ENCODE results near the gene SLC22A6. TPM values are rescaled to one million over a fixed set of nuclear protein-coding genes. Genes with fewer than 3 reads are reported as not detected.

SLC22A6 gene
- total RNA-seq, 1 donor from 2014 or later = not detected

DNA sequence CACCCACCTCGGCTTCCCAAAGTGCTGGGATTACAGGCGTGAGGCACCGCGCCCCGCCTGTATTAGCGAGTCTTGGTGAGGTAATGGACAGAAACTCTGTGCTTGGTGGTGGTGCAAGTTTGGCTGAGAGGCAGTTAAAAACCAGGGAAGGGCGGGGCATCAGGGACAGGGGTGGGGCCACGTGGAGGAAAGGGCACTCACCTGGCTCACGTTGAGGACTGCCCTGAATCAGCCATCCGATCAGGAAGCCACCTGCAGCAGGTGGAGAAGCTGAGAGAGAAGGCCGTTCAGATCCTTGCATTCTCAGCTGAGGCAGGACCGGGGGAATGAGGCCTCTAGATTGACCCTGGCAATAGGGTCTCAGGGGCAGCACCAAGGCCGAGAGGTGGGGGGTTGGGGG lies 51.5 kb downstream of the SLC22A6 start:
- DNase-seq (ENCODE audit: low spot score) = no peak

GRCh38 chr11:62931499-62932278 lies 53.1 kb downstream of the SLC22A6 start:
- no peak for DNase-seq (ENCODE audit: low spot score)

DNA sequence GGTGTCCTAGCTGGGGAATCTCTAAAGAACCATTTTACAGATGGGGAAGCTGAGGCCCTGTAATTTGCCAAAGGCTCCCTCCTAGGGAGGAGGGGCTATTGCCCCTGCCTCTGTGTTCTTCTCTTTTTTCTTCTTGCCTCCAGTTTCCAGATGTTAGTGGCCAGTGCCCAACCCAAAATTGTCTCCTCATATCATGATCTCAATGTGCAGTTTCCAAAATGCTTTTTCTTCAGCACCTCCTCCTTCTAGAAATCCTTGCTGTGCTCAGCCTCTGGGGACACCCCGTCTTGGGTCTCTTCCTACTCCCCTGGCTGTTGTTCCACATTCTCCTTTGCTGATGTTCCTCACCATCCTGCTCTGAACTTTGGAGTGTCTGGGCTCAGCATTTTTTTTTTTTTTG lies 54.1 kb downstream of the SLC22A6 start:
- no peak for DNase-seq (ENCODE audit: low spot score)

- DNase-seq (ENCODE audit: low spot score) = no peak
Measured at GRCh38 chr11:62930157-62930556, 54.6 kb downstream of the SLC22A6 start.

- no peak for DNase-seq (ENCODE audit: low spot score)
Measured at GRCh38 chr11:62928011-62928410, 56.8 kb downstream of the SLC22A6 start.

- no peak for DNase-seq (ENCODE audit: low spot score)
Measured at GRCh38 chr11:62926680-62927455, 57.9 kb downstream of the SLC22A6 start.

Other genes starting within 250 kb of the SLC22A6 start
- 6.5 TPM for gene ZBTB3, start 230.8 kb downstream of the SLC22A6 start, total RNA-seq (ENCODE audit: insufficient read depth, low replicate concordance)
- gene POLR2G, start 223.4 kb downstream of the SLC22A6 start, total RNA-seq (ENCODE audit: insufficient read depth, low replicate concordance) = 24.6 TPM
- 10.1 TPM for gene TAF6L, start 213.6 kb downstream of the SLC22A6 start, total RNA-seq (ENCODE audit: insufficient read depth, low replicate concordance)
- gene TMEM179B, start 197.6 kb downstream of the SLC22A6 start, total RNA-seq (ENCODE audit: insufficient read depth, low replicate concordance) = 11.1 TPM
- 33.5 TPM for gene TMEM223, start 193.0 kb downstream of the SLC22A6 start, total RNA-seq (ENCODE audit: insufficient read depth, low replicate concordance)
- gene NXF1, start 179.5 kb downstream of the SLC22A6 start, total RNA-seq (ENCODE audit: insufficient read depth, low replicate concordance) = 22.6 TPM
- gene STX5, start 152.9 kb downstream of the SLC22A6 start, total RNA-seq (ENCODE audit: insufficient read depth, low replicate concordance) = 44.3 TPM
- not detected for gene TEX54, start 152.1 kb downstream of the SLC22A6 start, total RNA-seq (ENCODE audit: insufficient read depth, low replicate concordance)
- gene WDR74, start 145.4 kb downstream of the SLC22A6 start, total RNA-seq (ENCODE audit: insufficient read depth, low replicate concordance) = 44.3 TPM
- 77.0 TPM for gene SLC3A2, start 104.1 kb downstream of the SLC22A6 start, total RNA-seq (ENCODE audit: insufficient read depth, low replicate concordance)
- 2.4 TPM for gene CHRM1, start 63.6 kb downstream of the SLC22A6 start, total RNA-seq (ENCODE audit: insufficient read depth, low replicate concordance)
- 0.72 TPM for gene SLC22A8, start 30.9 kb upstream of the SLC22A6 start, total RNA-seq (ENCODE audit: insufficient read depth, low replicate concordance)
- gene SLC22A24, start 159.3 kb upstream of the SLC22A6 start, total RNA-seq (ENCODE audit: insufficient read depth, low replicate concordance) = not detected